22Rv1 (cell line): ENCODE data around the gene SLC1A3.

ENCODE experiments used
- H3K27ac ChIP-seq: fragments of 450-650 bp; 2 replicates; pipeline ENCODE4 v1.5.1; 2017
- CTCF ChIP-seq: fragments of 450-650 bp; IDR thresholded peaks from 2 replicates; pipeline ENCODE4 v1.5.1; 2017; ENCODE audit warnings: mild to moderate bottlenecking
- ZFX ChIP-seq: fragments of 450-650 bp; IDR thresholded peaks from 2 replicates; pipeline ENCODE4 v1.6.1; 2017; ENCODE audit warnings: antibody characterized with exemption, borderline replicate concordance

The SLC1A3 gene

GRCh38 chr5:36610621-36611020 is 4.2 kb downstream of the SLC1A3 start:
- H3K27ac ChIP-seq: no peak overlapping the region
- no peak for TF ChIP-seq CTCF
- TF ChIP-seq ZFX: no peak

GRCh38 chr5:36611520-36612274 is 5.3 kb downstream of the SLC1A3 start:
- no peak for TF ChIP-seq CTCF
- no peak overlapping the region for H3K27ac ChIP-seq

GRCh38 chr5:36613241-36613640 is 6.8 kb downstream of the SLC1A3 start:
- H3K27ac ChIP-seq: no peak overlapping the region
- TF ChIP-seq ZFX (no peak), CTCF (no peak)

- no peak for TF ChIP-seq CTCF
- no peak for TF ChIP-seq ZFX
- H3K27ac ChIP-seq: no peak overlapping the region
Observed at GRCh38 chr5:36613771-36614656, 7.6 kb downstream of the SLC1A3 start.

GRCh38 chr5:36614657-36615308 is 8.4 kb downstream of the SLC1A3 start:
- TF ChIP-seq CTCF (no peak), ZFX (no peak)
- no peak overlapping the region for H3K27ac ChIP-seq

- no peak for TF ChIP-seq CTCF
- TF ChIP-seq ZFX: no peak
- H3K27ac ChIP-seq: no peak overlapping the region
Observed at GRCh38 chr5:36619012-36619635, 12.7 kb downstream of the SLC1A3 start.
